ENCODE data around the gene NHSL2.
A peak's percentile ranks its signal among the peaks of the same experiment; 100 is the strongest.

Gene NHSL2

GRCh38 chrX:72114306-72114705, 203.7 kb downstream of the NHSL2 start:
- no peak for DNase-seq
- intact Hi-C loops (cut with DNase I) = no loop called here

- DNase-seq = peak in 1 of 42 donors; percentile 8
- intact Hi-C loops (cut with DNase I) = no loop called here
Measured at GRCh38 chrX:72114807-72115206, 204.2 kb downstream of the NHSL2 start.

- peak in 2 of 42 donors; percentile 22 to 39 for DNase-seq
Measured at GRCh38 chrX:72115380-72115779, 204.7 kb downstream of the NHSL2 start.

DNA sequence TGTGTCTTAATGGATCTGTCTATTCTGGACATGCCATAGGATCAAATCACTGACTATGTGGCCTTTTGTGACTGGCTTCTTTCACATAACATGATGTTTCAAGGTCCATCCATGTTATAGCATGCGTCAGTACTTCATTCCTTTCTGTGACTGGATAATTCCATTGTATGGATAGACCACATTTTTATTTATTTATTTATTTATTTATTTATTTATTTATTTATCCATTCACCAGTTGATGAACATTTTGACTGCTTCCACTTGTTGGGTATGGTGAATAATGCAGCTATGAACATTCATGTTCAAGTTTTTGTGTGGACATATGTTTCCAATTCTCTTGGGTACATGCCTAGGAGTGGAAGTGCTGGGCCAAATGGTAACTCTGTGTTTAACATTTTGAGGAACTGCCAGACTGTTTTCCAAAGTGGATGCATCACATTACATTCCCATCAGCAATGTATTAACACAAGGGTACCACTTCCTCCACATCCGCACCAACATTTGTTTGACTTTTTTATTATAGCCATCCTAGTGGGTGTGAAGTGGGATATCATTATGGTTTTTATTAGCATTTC, 207.1 kb downstream of the NHSL2 start:
- intact Hi-C loops (cut with DNase I) = no loop called here
- peak in 1 of 42 donors; percentile 6 for DNase-seq

More at GRCh38 chrX:72115380-72115779, 204.7 kb downstream of the NHSL2 start:
- intact Hi-C loops (cut with DNase I) = no loop called here

DNA sequence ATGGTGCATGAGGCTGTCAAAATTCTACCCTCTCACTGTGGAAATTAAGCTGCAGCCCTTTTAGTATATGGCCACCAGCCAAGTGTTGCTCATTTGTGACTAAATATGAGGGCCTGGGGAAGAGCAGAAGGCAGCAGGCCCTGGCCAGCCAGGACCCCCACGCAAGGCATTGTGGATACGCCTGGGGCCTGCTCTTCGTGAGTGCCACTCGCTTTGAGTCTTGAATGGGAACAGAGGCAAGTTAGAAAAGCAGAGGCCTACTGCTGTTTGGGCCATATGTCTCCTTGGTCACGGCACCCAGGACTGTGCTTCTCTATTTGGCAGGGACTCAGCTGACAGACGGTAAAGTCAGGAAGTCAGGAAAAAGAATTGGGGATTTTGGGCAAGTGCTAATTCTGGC, 210.2 kb downstream of the NHSL2 start:
- intact Hi-C loops (cut with DNase I) = loop anchor here (5.0 kb wide), 1 partner anchor 104 kb away; no protein-coding TSS in a partner anchor
- DNase-seq = peak in 1 of 42 donors; percentile 20

DNA sequence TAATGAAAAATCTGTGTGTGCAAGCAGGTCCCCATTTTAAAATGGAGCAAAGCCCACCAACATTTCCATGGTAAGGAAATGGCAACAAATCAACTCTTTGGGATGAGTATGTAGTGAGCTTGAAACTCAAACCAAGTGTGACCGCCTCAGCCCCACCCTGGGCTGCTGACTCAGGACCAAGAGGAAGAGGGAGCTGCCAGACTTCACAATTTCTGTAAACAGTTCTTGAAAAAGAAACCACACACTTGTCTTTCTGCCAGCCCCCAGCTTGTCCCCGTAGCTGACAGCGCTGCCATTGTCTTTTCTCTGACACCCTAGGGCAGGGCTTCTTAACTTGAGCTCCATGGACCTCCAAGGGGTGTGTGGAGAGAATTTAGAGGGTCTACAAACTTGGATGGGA, 210.7 kb downstream of the NHSL2 start:
- peak in 10 of 42 donors; percentile 17 to 66 (median 40) for DNase-seq
- intact Hi-C loops (cut with DNase I) = loop anchor here (5.0 kb wide), 1 partner anchor 104 kb away; no protein-coding TSS in a partner anchor

- intact Hi-C loops (cut with DNase I) = loop anchor here (5.0 kb wide), 1 partner anchor 105 kb away; no protein-coding TSS in a partner anchor
- DNase-seq = peak in 2 of 42 donors; percentile 9 to 15
Measured at GRCh38 chrX:72122621-72123337, 212.1 kb downstream of the NHSL2 start.

- intact Hi-C loops (cut with DNase I) = loop anchor here (5.0 kb wide), 1 partner anchor 106 kb away; no protein-coding TSS in a partner anchor
- peak in 2 of 42 donors; percentile 23 to 25 for DNase-seq
Measured at GRCh38 chrX:72123471-72124185, 213.0 kb downstream of the NHSL2 start.

DNA sequence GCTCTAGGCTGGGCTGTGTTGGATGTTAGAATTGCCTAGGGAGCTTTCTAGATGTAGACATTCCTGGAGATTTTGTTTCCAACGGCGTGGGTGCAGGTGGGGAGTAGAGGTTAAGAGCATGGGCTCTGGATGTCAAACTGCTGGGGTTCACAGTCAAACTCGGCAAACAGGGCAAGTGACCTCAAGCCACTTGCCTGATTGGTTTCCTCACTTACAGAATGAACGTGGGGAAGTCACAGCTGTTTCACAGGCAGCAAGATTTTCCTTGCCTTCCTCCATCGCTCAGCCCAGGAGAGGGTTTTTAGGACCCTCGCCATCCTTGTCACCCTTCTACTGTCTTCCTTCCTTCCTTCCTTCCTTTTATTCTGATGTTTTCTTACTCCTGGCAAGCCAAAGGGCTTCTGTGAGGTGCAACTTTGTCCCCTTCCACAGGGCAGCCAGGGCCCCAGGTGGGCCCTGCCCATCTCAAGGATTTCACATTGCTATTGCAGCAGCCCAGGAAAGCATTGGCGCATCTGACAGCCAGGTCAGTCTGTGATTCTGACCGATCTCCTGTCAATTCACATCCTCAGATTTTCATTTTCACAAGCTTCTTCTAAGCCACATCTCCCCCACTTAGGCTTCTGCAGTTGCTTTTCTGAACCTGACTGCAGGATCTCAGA, 214.0 kb downstream of the NHSL2 start:
- intact Hi-C loops (cut with DNase I) = loop anchor here (5.0 kb wide), 1 partner anchor 107 kb away; no protein-coding TSS in a partner anchor
- DNase-seq = peak in 1 of 42 donors; percentile 16

DNA sequence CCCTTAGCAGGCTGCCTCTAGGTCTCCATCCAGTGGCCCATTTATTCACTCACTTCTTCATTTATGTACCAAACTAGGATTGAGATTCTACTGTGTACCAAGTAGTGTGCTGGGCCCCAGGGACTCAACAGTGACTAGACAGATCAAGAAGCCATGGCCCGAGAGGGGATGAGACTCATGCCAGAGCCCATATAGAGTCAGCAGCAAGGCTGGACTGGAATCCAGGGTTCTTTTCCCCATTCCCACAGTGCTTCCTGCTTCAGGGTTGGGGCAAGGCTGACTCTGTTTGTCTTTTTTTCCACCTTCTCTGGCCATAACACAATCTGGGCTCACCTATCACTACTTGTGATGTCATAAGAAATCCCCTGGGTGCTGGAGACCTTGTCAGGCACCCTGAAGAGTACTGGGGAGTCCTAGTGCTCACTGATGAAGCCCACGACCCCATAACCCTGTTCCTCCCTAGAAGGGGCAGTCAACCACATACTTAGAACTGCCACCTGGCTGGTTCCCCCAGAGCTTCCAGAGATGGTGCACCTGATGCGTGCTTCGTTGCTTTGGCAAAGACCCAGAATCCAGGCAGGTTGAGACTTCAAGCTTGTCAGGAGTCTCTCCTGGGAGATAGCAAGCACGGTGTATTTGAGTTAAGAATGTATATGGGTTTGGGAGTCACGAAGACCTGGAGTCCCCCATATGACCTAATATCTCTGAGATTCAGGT, 214.8 kb downstream of the NHSL2 start:
- DNase-seq = peak in 1 of 42 donors; percentile 10
- intact Hi-C loops (cut with DNase I) = no loop called here

GRCh38 chrX:72126048-72126415, 215.4 kb downstream of the NHSL2 start:
- peak in 1 of 42 donors; percentile 6 for DNase-seq
- intact Hi-C loops (cut with DNase I) = no loop called here

DNA sequence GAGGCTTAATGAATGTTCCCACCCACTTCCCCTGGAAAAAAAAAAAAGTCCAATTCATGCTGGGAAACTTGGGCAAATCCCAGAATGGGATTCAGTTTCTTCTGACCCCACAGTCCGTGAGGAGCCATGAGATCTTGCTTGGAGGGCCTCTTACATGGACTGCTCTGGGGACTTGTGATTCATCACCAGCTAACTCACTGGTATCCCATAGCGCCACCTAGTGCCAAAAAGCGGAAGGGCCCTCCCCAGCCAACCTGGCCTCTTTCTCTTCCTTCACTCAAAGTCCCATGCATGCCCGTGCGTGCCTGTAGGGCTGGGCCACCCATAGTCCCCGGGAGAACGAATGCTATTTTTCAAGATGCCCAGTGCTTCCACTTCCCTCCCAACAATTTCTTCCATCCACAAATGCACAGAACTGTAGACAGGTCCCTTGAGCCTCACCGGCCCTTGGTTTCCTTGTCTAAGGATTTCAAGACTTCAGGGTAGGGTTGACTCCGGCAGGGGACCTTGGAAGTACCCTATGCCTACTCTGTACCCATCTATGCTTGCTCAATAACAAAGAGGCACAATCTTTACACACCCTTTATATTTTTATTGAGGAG, 216.0 kb downstream of the NHSL2 start:
- DNase-seq = peak; percentile 50 to 93 (median 88)
- intact Hi-C loops (cut with DNase I) = no loop called here

- intact Hi-C loops (cut with DNase I) = no loop called here
Measured at GRCh38 chrX:72127332-72127731, 216.7 kb downstream of the NHSL2 start.

GRCh38 chrX:72128183-72128834, 217.7 kb downstream of the NHSL2 start:
- peak in 1 of 42 donors; percentile 5 for DNase-seq

More at GRCh38 chrX:72127332-72127731, 216.7 kb downstream of the NHSL2 start:
- peak in 1 of 42 donors; percentile 7 for DNase-seq

GRCh38 chrX:72128881-72129280, 218.2 kb downstream of the NHSL2 start:
- intact Hi-C loops (cut with DNase I) = no loop called here
- DNase-seq = peak in 1 of 42 donors; percentile 8

More at GRCh38 chrX:72128183-72128834, 217.7 kb downstream of the NHSL2 start:
- intact Hi-C loops (cut with DNase I) = no loop called here

DNA sequence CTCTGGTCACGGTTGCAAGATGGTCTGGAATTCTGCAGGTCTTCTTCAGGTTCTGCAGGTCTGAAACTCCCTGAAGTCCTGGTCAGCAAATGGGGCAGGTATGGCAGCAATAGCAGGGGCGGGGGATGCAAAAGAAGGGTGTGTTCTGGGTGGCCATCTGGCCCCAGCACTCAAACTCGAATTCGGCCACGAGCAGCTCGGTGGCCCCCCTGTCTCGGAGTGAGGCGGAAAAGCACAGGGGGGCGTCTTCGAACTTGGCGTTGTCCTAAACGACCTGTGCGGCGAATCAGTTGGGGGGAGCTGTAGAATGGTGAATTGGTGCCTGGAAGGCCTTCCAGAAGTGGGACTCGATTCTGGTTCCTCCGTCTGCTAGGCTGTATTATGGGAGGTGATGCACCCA, 219.0 kb downstream of the NHSL2 start:
- DNase-seq = peak in 1 of 42 donors; percentile 5
- intact Hi-C loops (cut with DNase I) = no loop called here

DNA sequence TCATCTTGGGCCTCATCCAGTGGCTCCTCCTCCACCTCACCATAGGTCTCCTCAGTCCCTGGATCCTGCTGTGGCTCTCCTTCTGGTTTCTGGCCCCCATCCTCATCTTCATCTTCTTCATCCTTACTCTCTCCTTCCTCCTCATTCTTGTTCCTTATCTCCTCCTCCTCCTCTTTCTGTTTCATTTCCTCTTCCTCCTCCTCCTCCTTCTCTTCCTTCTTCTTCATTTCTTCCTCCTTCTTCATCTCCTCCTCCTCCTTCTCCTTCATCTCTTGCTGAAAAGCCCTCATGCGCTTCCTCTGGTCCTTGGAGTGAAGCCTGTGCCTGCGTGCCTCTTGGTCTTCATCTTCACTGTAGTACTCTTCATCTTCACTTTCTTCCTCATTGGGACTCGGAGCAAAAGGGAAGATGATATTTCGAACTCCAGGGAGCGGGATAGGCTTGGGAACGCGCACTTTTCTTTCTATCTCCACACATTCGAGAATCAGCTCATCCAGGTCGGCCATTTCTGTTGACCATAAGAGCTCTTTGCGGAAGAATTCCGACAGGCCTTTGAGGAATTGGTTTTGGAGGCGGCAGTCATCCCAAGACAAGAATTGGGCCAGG, 219.6 kb downstream of the NHSL2 start:
- intact Hi-C loops (cut with DNase I) = no loop called here
- peak in 1 of 42 donors; percentile 3 for DNase-seq

Measured in head of caudate nucleus (tissue), 42 donors.